ENCODE measurements around the gene NANS.

DNA sequence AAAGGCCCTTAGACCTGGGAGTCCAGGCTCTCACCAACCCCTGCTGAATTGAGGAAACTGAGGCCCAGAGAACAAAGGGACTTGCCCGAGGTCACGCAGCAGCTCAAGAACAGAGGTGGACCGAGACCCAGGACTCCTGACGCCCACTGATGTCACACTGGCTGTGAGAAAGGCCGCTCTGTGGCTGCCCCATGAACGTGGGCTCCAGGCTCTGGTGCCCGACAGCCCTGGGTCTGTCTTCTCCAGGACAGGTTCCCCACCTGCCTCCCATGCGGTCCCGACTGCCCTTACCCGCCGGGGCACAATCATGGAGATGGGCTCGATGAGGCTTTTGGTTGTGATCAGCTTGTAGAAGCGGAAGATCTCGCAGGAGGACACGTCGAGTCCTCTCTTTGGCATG, 71.8 kb downstream of the NANS start:
- TF ChIP-seq, protein P1, sequence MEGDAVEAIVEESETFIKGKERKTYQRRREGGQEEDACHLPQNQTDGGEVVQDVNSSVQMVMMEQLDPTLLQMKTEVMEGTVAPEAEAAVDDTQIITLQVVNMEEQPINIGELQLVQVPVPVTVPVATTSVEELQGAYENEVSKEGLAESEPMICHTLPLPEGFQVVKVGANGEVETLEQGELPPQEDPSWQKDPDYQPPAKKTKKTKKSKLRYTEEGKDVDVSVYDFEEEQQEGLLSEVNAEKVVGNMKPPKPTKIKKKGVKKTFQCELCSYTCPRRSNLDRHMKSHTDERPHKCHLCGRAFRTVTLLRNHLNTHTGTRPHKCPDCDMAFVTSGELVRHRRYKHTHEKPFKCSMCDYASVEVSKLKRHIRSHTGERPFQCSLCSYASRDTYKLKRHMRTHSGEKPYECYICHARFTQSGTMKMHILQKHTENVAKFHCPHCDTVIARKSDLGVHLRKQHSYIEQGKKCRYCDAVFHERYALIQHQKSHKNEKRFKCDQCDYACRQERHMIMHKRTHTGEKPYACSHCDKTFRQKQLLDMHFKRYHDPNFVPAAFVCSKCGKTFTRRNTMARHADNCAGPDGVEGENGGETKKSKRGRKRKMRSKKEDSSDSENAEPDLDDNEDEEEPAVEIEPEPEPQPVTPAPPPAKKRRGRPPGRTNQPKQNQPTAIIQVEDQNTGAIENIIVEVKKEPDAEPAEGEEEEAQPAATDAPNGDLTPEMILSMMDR (IDR thresholded peaks at IDR 0.05) = no peak
- TF ChIP-seq ZFX (IDR thresholded peaks at IDR 0.05; ENCODE audit: borderline replicate concordance) = no peak
